GM19099 (cell line): ENCODE results near the gene STC2.

ENCODE experiments used
- POLR2A ChIP-seq: IDR thresholded peaks from 3 replicates; pipeline ENCODE4 v1.6.1; 2011; ENCODE audit warnings: low read depth; ENCODE audit not compliant: insufficient read length; ENCODE audit errors: extremely low read depth

Gene STC2

DNA sequence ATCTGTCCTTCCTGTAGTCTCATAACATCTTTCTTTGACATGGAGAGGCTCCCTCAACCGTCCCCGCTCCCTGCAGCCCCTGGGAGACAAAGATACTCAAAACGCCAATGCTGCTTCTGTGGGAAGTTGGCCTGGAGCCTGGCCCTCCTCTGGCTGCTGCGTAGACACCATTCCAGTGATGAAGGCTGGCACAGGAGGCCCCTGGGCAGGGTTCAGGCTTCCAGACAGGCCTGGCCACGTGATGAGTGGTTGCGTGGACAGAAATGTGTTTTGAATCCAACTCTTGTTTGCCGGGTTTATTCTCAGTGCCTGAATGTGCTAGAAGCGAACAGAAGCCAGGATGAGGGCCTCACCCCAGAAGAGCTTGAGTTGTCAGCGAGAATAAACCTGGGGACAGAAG lies 50.0 kb downstream of the STC2 start:
- no peak for TF ChIP-seq POLR2A

GRCh38 chr5:173274771-173275170 lies 53.4 kb downstream of the STC2 start:
- TF ChIP-seq POLR2A, result no peak

- no peak for TF ChIP-seq POLR2A
Measured at GRCh38 chr5:173271419-173271818, 56.8 kb downstream of the STC2 start.

GRCh38 chr5:173268750-173269432 lies 59.3 kb downstream of the STC2 start:
- no peak for TF ChIP-seq POLR2A

DNA sequence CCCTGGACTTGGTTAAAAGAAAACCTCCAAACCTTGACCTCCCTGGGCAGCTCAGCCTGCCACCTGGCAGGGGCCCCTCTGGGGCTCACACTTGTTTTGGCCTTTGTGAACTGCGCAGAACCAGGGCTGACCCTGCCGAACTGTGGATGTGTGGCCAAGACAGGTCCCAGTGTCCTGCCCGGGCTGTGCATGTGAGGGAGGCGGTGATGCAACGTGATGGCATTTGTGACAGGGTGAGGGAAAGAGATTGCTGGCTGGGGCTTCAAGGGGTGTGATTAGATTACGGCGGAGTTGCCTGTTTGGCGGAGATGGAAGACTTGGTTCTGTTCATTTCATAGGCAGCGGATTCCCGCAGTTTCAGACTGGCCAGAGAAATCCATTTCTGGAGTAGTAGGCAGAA lies 62.8 kb downstream of the STC2 start:
- no peak for TF ChIP-seq POLR2A
